Mesenchymal stem cell (in vitro differentiated cells and primary cell): ENCODE results near the gene ADGRV1.
A peak's percentile ranks its signal among the peaks of the same experiment; 100 is the strongest.

Experiments used
- DNase-seq: peaks from one replicate; pipeline ENCODE4 v3.0.0-alpha.2; 2013
- H2AFZ ChIP-seq: one replicate; pipeline ENCODE4 v1.6.1; 2013; ENCODE audit warnings: low read depth, mild to moderate bottlenecking, control low read depth, inconsistent platforms, low read length, moderate library complexity
- H2AK5ac ChIP-seq: 2 replicates; pipeline ENCODE4 v1.6.1; 2013; ENCODE audit warnings: low read length, moderate library complexity, mild to moderate bottlenecking, inconsistent platforms; ENCODE audit not compliant: severe bottlenecking
- H2BK120ac ChIP-seq: one replicate; pipeline ENCODE4 v1.6.1; 2013; ENCODE audit warnings: low read depth, mild to moderate bottlenecking, inconsistent platforms, low read length, moderate library complexity
- H2BK12ac ChIP-seq, 2 experiments: one replicate each; pipeline ENCODE4 v1.6.1; 2013; ENCODE audit warnings: inconsistent platforms in 2 of 2, low read length in 2 of 2, mild to moderate bottlenecking in 2 of 2, moderate library complexity in 2 of 2, control low read depth in 1 of 2
- H2BK15ac ChIP-seq: one replicate; pipeline ENCODE4 v1.6.1; 2013; ENCODE audit warnings: mild to moderate bottlenecking, low read depth, inconsistent platforms; ENCODE audit not compliant: poor library complexity, severe bottlenecking
- H2BK5ac ChIP-seq: 2 replicates; pipeline ENCODE4 v1.6.1; 2013; ENCODE audit warnings: low read depth, mild to moderate bottlenecking, low read length, control low read depth, inconsistent platforms; ENCODE audit not compliant: poor library complexity, severe bottlenecking
- H3K14ac ChIP-seq, 2 experiments: one replicate each; pipeline ENCODE4 v1.6.1; 2013; ENCODE audit warnings: inconsistent platforms in 2 of 2, low read length in 2 of 2, control low read depth in 1 of 2, mild to moderate bottlenecking in 1 of 2, moderate library complexity in 1 of 2
- H3K18ac ChIP-seq, 2 experiments: one replicate each; pipeline ENCODE4 v1.6.1; 2013; ENCODE audit warnings: inconsistent platforms in 2 of 2, low read length in 2 of 2, control low read depth in 1 of 2, low read depth in 1 of 2, mild to moderate bottlenecking in 1 of 2
- H3K23ac ChIP-seq, 2 experiments: one replicate each; pipeline ENCODE4 v1.6.1; 2013; ENCODE audit warnings: inconsistent platforms in 2 of 2, low read length in 2 of 2, mild to moderate bottlenecking in 2 of 2, moderate library complexity in 2 of 2, control low read depth in 1 of 2
- H3K27ac ChIP-seq: 2 replicates; pipeline ENCODE4 v1.5.1; 2013; ENCODE audit warnings: mild to moderate bottlenecking, moderate library complexity, low read length, control low read depth, inconsistent platforms; ENCODE audit not compliant: poor library complexity, severe bottlenecking
- H3K27me3 ChIP-seq, 2 experiments: 2 replicates each; pipeline versions ENCODE4 v1.6.1 to v1.7.0; 2013; ENCODE audit warnings: low read length in 2 of 2, mild to moderate bottlenecking in 2 of 2, moderate library complexity in 2 of 2, control low read depth in 1 of 2, inconsistent platforms in 1 of 2; ENCODE audit not compliant: control insufficient read depth in 1 of 2, insufficient read depth in 1 of 2
- H3K36me3 ChIP-seq, 2 experiments: 2 replicates each; pipeline versions ENCODE4 v1.6.1 to v1.7.0; 2013; ENCODE audit warnings: low read length in 2 of 2, control low read depth in 1 of 2, inconsistent platforms in 1 of 2, low read depth in 1 of 2, mild to moderate bottlenecking in 1 of 2; ENCODE audit not compliant: insufficient read depth in 2 of 2, control insufficient read depth in 1 of 2
- H3K4ac ChIP-seq, 2 experiments: one replicate each; pipeline ENCODE4 v1.6.1; 2013; ENCODE audit warnings: inconsistent platforms in 2 of 2, low read length in 2 of 2, mild to moderate bottlenecking in 2 of 2, moderate library complexity in 2 of 2, control low read depth in 1 of 2, low read depth in 1 of 2
- H3K4me1 ChIP-seq: 2 replicates; pipeline ENCODE4 v1.6.1; 2013; ENCODE audit warnings: low read depth, low read length, control low read depth; ENCODE audit not compliant: control insufficient read depth, insufficient read depth
- H3K4me2 ChIP-seq: 2 replicates; pipeline ENCODE4 v1.6.1; 2013; ENCODE audit warnings: low read length, mild to moderate bottlenecking, inconsistent platforms; ENCODE audit not compliant: poor library complexity, severe bottlenecking
- H3K4me3 ChIP-seq, 2 experiments: 2 replicates each; pipeline versions ENCODE4 v1.5.1 to v1.7.0; 2013; ENCODE audit warnings: low read length in 2 of 2, mild to moderate bottlenecking in 2 of 2, control low read depth in 1 of 2, low read depth in 1 of 2; ENCODE audit not compliant: insufficient read depth in 1 of 2
- H3K79me1 ChIP-seq: replicated peaks from 2 replicates; pipeline ENCODE4 v1.6.1; 2013; ENCODE audit warnings: mild to moderate bottlenecking, control low read depth, low read length, inconsistent platforms; ENCODE audit not compliant: poor library complexity, severe bottlenecking
- H3K9ac ChIP-seq: 2 replicates; pipeline ENCODE4 v1.7.0; 2013; ENCODE audit warnings: mild to moderate bottlenecking, low read length, moderate library complexity
- H3K9me3 ChIP-seq: 2 replicates; pipeline ENCODE4 v1.7.0; 2013; ENCODE audit warnings: mild to moderate bottlenecking, low read length; ENCODE audit not compliant: control insufficient read depth
- H4K8ac ChIP-seq: one replicate; pipeline ENCODE4 v1.6.1; 2013; ENCODE audit warnings: inconsistent platforms, mild to moderate bottlenecking, low read length, moderate library complexity
- H4K91ac ChIP-seq: one replicate; pipeline ENCODE4 v1.6.1; 2013; ENCODE audit warnings: mild to moderate bottlenecking, low read length, inconsistent platforms
- WGBS: methylation state at CpG from one replicate; pipeline ENCODE4 v1.1.7; 2013; ENCODE audit warnings: mixed read lengths; 5-methylcytosine and 5-hydroxymethylcytosine counted together

Gene ADGRV1

GRCh38 chr5:91072881-91073280, 514.3 kb downstream of the ADGRV1 start:
- Histone ChIP-seq H3K4me2 (no peak overlapping the region), H2BK120ac (no peak overlapping the region), H4K8ac (no peak overlapping the region), H2AK5ac (no peak overlapping the region), H2BK5ac (no peak overlapping the region), H3K27ac (no peak overlapping the region), H2BK12ac (no peak overlapping the region), H3K14ac (no peak overlapping the region), H3K23ac (no peak overlapping the region), H3K9ac (peak overlapping the region; percentile 19), H3K4ac (no peak overlapping the region), H2BK15ac (no peak overlapping the region), H2AFZ (no peak overlapping the region), H3K18ac (no peak overlapping the region), H3K4me1 (peaks cover 5% of the 10 kb centered on the region), H4K91ac (no peak overlapping the region), H3K79me1 (no peaks in the 10 kb centered on the region), H3K27me3 (no peaks in the 10 kb centered on the region), H3K4me3 (no peak overlapping the region), H3K9me3 (no peaks in the 10 kb centered on the region), H3K36me3 (no peaks in the 10 kb centered on the region)
- peak; percentile 40 for DNase-seq
- WGBS, result 64% methylated on average over 2 of the region's 2 CpGs

- H3K9me3 ChIP-seq, result no peaks in the 10 kb centered on the region
- H3K14ac ChIP-seq, result no peak overlapping the region
- no peak overlapping the region for H4K8ac ChIP-seq
- no peak overlapping the region for H3K4ac ChIP-seq
- H3K27ac ChIP-seq, result peak overlapping the region; percentile 77
- no peak overlapping the region for H3K4me3 ChIP-seq
- H3K18ac ChIP-seq, result no peak overlapping the region
- no peak overlapping the region for H3K23ac ChIP-seq
- H2BK5ac ChIP-seq, result no peak overlapping the region
- WGBS, result no CpG with 5 or more reads among the region's 1 CpG
- no peak overlapping the region for H4K91ac ChIP-seq
- no peak overlapping the region for H2BK12ac ChIP-seq
- no peak overlapping the region for H3K4me2 ChIP-seq
- H2BK120ac ChIP-seq, result no peak overlapping the region
- no peaks in the 10 kb centered on the region for H3K27me3 ChIP-seq
- no peaks in the 10 kb centered on the region for H3K79me1 ChIP-seq
- peaks cover 7% of the 10 kb centered on the region for H3K4me1 ChIP-seq
- H3K9ac ChIP-seq, result no peak overlapping the region
- H2AFZ ChIP-seq, result no peak overlapping the region
- no peak overlapping the region for H2AK5ac ChIP-seq
- no peak overlapping the region for H2BK15ac ChIP-seq
- H3K36me3 ChIP-seq, result no peaks in the 10 kb centered on the region
- peak; percentile 72 for DNase-seq
These were observed 516.0 kb downstream of the ADGRV1 start for GRCh38 chr5:91074615-91075014.

GRCh38 chr5:91076138-91076537, 517.5 kb downstream of the ADGRV1 start:
- Histone ChIP-seq H3K79me1 (no peaks in the 10 kb centered on the region), H2BK5ac (no peak overlapping the region), H2AFZ (no peak overlapping the region), H3K4me1 (peaks cover 7% of the 10 kb centered on the region), H3K14ac (no peak overlapping the region), H3K4ac (no peak overlapping the region), H2BK12ac (no peak overlapping the region), H2BK120ac (no peak overlapping the region), H3K18ac (no peak overlapping the region), H3K9me3 (no peaks in the 10 kb centered on the region), H3K36me3 (no peaks in the 10 kb centered on the region), H2AK5ac (no peak overlapping the region), H3K27ac (no peak overlapping the region), H3K9ac (no peak overlapping the region), H3K4me2 (no peak overlapping the region), H3K23ac (no peak overlapping the region), H2BK15ac (no peak overlapping the region), H4K8ac (no peak overlapping the region), H3K4me3 (no peak overlapping the region), H4K91ac (no peak overlapping the region), H3K27me3 (no peaks in the 10 kb centered on the region)
- DNase-seq, result no peak

GRCh38 chr5:91077623-91078022, 519.0 kb downstream of the ADGRV1 start:
- Histone ChIP-seq H3K79me1 (no peaks in the 10 kb centered on the region), H3K4me2 (no peak overlapping the region), H2BK5ac (peak overlapping the region; percentile 31), H3K4ac (no peak overlapping the region), H3K9ac (no peak overlapping the region), H3K9me3 (no peaks in the 10 kb centered on the region), H4K8ac (no peak overlapping the region), H3K4me3 (no peak overlapping the region), H2BK12ac (no peak overlapping the region), H4K91ac (no peak overlapping the region), H3K36me3 (no peaks in the 10 kb centered on the region), H2BK120ac (no peak overlapping the region), H2BK15ac (no peak overlapping the region), H3K18ac (no peak overlapping the region), H3K27me3 (no peaks in the 10 kb centered on the region), H3K23ac (no peak overlapping the region), H2AK5ac (peak overlapping the region; percentile 80), H3K14ac (no peak overlapping the region), H3K27ac (no peak overlapping the region), H3K4me1 (peaks cover 7% of the 10 kb centered on the region), H2AFZ (no peak overlapping the region)
- 83% methylated on average over 1 of the region's 3 CpGs for WGBS
- no peak for DNase-seq
